ENCODE results near the gene LPP. TPM values are rescaled to one million over a fixed set of nuclear protein-coding genes. Genes with fewer than 3 reads are reported as not detected.

The LPP gene
- total RNA-seq, 1 donor: 92.1 TPM

DNA sequence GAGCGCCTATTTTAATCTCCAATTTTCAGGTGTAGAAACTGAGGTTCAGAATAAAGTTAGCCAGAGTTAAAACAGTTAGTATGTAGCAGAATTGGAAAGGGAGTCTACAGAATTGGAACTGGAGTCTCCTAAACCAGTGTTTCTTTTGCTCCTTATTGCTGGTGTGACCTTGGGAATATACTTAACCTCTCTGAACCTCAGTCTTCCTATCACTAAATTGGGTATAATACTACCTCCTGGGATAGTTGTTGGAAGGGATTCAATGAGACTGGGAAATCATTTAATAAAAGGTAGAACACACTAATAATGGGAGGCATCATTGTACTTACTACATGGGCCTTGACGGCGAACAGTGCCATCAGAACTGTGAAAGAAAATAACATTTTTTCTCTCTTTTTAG, 55.1 kb downstream of the LPP start:
- no peak for DNase-seq (ENCODE audit: low read depth)
- TF ChIP-seq, protein P1, sequence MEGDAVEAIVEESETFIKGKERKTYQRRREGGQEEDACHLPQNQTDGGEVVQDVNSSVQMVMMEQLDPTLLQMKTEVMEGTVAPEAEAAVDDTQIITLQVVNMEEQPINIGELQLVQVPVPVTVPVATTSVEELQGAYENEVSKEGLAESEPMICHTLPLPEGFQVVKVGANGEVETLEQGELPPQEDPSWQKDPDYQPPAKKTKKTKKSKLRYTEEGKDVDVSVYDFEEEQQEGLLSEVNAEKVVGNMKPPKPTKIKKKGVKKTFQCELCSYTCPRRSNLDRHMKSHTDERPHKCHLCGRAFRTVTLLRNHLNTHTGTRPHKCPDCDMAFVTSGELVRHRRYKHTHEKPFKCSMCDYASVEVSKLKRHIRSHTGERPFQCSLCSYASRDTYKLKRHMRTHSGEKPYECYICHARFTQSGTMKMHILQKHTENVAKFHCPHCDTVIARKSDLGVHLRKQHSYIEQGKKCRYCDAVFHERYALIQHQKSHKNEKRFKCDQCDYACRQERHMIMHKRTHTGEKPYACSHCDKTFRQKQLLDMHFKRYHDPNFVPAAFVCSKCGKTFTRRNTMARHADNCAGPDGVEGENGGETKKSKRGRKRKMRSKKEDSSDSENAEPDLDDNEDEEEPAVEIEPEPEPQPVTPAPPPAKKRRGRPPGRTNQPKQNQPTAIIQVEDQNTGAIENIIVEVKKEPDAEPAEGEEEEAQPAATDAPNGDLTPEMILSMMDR (IDR thresholded peaks at IDR 0.05; ENCODE audit: insufficient read depth, low read length): no peak
- no peak overlapping the region for H3K4me3 ChIP-seq (ENCODE audit: low read depth, low read length)

DNA sequence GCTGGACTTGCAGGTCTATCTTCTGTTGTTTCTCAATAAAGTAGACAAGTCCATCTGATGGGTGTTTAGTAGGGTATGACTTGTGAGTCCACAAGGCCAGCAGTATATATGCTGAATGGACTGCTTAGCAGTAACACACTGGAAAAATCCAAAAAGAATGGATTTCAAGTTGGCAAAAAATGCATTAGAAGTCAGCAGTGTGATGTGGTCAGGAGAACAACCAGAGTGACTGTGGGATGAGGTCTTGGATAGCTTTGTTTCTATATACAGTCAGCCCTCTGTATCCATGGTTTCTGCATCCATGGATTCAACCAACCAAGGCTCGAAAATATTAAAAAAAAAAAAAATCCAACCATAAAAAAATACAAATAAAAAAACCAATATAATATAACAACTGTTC, 55.8 kb downstream of the LPP start:
- no peak for DNase-seq (ENCODE audit: low read depth)
- TF ChIP-seq, protein P1 (IDR thresholded peaks at IDR 0.05; ENCODE audit: insufficient read depth, low read length): no peak
- no peak overlapping the region for H3K4me3 ChIP-seq (ENCODE audit: low read depth, low read length)

DNA sequence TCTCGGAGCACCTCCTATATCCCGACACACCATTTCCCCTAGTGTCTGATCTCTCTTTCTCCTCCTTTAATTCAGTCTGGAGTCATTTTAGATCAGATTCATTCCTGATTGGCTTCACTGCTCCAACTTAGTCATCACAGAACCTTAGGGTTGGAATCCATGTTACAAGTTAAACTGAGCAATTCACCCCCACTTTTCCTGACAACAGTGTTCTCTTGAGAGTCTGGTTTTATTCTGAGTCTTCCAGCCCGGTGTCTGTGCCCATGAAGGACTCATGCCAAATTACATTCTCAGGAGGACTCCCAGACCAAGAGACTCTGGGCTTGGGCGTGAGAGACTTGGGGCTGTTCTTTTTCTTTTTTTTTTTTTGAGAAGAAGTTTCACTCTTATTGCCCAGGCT, 57.5 kb downstream of the LPP start:
- TF ChIP-seq, protein P1 (IDR thresholded peaks at IDR 0.05; ENCODE audit: insufficient read depth, low read length): no peak
- no peak overlapping the region for H3K4me3 ChIP-seq (ENCODE audit: low read depth, low read length)
- peak; percentile 34 for DNase-seq (ENCODE audit: low read depth)

DNA sequence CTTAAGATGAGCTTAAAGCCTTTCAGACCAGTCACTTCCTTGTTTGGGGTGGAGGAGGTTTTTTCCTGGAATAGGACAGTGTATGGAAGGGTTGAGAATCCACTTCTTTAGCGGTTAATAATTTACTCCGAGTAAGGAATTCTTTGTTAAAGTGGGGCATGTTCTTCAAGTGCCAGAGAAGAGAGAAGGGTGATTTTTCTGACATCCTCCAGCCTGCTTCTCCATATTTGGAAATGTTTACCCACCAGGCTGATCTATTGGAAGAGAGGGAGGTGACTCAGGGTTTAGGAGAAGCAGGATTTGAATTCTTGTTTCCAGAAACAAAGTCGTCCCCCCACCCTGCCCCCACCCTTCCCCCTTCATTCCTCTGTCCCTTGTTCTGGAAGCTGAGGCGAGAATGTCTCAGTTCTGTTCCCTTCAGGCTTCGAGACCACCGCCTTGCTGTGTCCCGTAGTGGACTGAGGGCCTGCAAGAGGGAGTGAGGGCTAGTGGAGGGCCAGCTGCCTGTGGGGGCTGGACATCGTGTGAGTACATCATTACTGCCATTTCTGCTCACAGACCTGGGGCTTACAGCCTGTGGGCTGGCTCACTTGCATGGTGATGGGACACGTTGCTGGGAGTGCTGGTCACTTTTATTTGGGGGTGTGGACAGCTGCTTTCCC, 58.5 kb downstream of the LPP start:
- DNase-seq (ENCODE audit: low read depth): peak; percentile 64
- H3K4me3 ChIP-seq (ENCODE audit: low read depth, low read length): no peak overlapping the region

DNA sequence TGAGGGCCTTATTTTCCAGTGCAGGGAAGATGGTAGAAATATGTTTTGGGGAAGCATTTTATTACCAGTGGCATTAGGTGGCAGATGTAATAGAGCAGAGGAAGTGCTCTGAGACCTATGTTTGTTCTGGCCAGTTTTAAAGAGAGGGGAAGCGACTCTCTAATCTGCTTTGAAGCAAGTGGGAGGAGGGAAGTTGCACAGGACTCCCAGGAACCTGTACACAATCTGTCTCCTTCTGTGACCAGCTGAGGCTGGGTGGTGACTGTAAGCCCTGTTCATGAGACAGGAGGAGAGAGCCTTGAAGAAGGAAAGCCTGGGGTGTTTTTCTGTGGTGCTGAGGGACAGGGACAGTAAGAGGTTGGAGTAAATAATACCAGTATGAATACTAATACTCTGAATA, 60.5 kb downstream of the LPP start:
- no peak for DNase-seq (ENCODE audit: low read depth)
- no peak overlapping the region for H3K4me3 ChIP-seq (ENCODE audit: low read depth, low read length)
- TF ChIP-seq, protein P1 (IDR thresholded peaks at IDR 0.05; ENCODE audit: insufficient read depth, low read length): no peak

More for the DNA sequence above, 58.5 kb downstream of the LPP start:
- TF ChIP-seq, protein P1 (IDR thresholded peaks at IDR 0.05; ENCODE audit: insufficient read depth, low read length): no peak

DNA sequence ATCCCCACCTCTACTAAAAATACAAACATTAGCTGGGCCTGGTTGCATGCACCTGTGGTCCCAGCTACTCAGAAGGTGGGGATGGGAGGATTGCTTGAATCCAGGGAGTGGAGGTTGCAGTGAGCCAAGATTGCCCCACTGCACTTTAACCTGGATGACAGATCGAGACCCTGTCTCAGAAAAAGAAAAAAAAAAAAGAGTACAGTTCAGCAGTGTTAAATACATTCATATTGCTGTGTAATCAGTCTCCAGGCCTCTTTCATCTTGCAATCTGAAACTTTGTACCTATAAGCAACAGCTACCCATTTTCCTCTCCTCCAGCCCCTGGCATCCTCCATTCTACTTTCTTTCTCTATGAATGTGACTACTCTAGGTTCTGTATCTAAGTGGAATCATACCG, 61.2 kb downstream of the LPP start:
- DNase-seq (ENCODE audit: low read depth): no peak
- H3K4me3 ChIP-seq (ENCODE audit: low read depth, low read length): no peak overlapping the region
- TF ChIP-seq, protein P1 (IDR thresholded peaks at IDR 0.05; ENCODE audit: insufficient read depth, low read length): no peak

DNA sequence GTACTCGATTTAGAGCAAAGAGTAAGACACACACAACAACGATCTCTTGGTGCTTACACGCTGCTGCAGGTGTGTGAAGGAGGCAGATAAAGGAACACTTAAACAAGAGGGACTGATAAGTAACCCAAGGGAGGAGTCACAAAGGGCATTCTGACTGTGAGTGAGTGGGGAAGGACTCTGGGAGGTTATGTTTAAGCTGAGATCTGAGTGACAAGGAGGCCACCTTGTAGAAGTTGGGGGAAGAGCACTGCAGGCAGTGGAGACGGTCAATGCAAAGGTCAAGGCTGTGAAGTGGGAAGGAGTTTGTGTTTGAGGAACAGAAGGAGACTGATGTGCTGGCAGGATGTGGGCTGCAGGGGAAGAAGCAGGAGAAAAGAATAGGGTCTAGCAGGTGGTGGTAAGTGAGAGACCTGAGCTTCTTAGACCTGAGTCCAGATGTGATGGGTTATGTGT, 63.1 kb downstream of the LPP start:
- TF ChIP-seq, protein P1 (IDR thresholded peaks at IDR 0.05; ENCODE audit: insufficient read depth, low read length): no peak
- H3K4me3 ChIP-seq (ENCODE audit: low read depth, low read length): no peak overlapping the region
- no peak for DNase-seq (ENCODE audit: low read depth)

All from fibroblast of the aortic adventitia (primary cell).